ENCODE results near the gene ZNF609. TPM values are rescaled to one million over a fixed set of nuclear protein-coding genes. Genes with fewer than 3 reads are reported as not detected.

ZNF609 gene
- total and polyA plus RNA-seq, 2 experiments from 2014 or later, result 12.5 to 23.0 TPM

GRCh38 chr15:64702816-64703631 lies 242.6 kb downstream of the ZNF609 start:
- peaks cover 49% of the 10 kb centered on the region for H3K79me2 ChIP-seq
- WGBS (ENCODE audit: low lambda C conversion rate, missing lambda C conversion rate), result 2% methylated on average over 20 of the region's 62 CpGs
- peak; percentile 98 for DNase-seq (ENCODE audit: low spot score)

GRCh38 chr15:64703632-64703959 lies 243.2 kb downstream of the ZNF609 start:
- Histone ChIP-seq H3K4me3 (no peak overlapping the region), H3K9me3 (ENCODE audit: low read depth) (no peaks in the 10 kb centered on the region), H3K4me1 (ENCODE audit: insufficient read depth) (peaks cover 42% of the 10 kb centered on the region), H4K20me1 (ENCODE audit: insufficient read depth, poor library complexity, severe bottlenecking) (peaks cover under 1% of the 10 kb centered on the region), H3K79me2 (peaks cover 43% of the 10 kb centered on the region), H3K4me2 (peak overlapping the region; percentile 85), H3K36me3 (replicated peaks; ENCODE audit: insufficient read depth, low read depth) (no peaks in the 10 kb centered on the region), H2AFZ (peak overlapping the region; percentile 98), H3K9me2 (replicated peaks; ENCODE audit: insufficient read depth) (no peaks in the 10 kb centered on the region), H3K27ac (peak overlapping the region; percentile 88), H3K27me3 (no peaks in the 10 kb centered on the region)
- DNase-seq (ENCODE audit: low spot score), result no peak
- 54% methylated on average over 7 of the region's 7 CpGs for WGBS (ENCODE audit: low lambda C conversion rate, missing lambda C conversion rate)
- TF ChIP-seq, protein P1, sequence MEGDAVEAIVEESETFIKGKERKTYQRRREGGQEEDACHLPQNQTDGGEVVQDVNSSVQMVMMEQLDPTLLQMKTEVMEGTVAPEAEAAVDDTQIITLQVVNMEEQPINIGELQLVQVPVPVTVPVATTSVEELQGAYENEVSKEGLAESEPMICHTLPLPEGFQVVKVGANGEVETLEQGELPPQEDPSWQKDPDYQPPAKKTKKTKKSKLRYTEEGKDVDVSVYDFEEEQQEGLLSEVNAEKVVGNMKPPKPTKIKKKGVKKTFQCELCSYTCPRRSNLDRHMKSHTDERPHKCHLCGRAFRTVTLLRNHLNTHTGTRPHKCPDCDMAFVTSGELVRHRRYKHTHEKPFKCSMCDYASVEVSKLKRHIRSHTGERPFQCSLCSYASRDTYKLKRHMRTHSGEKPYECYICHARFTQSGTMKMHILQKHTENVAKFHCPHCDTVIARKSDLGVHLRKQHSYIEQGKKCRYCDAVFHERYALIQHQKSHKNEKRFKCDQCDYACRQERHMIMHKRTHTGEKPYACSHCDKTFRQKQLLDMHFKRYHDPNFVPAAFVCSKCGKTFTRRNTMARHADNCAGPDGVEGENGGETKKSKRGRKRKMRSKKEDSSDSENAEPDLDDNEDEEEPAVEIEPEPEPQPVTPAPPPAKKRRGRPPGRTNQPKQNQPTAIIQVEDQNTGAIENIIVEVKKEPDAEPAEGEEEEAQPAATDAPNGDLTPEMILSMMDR (IDR thresholded peaks at IDR 0.05; ENCODE audit: poor library complexity), result no peak
- TF ChIP-seq EZH2 (IDR thresholded peaks at IDR 0.05; ENCODE audit: borderline replicate concordance) (no peak), EZH2phosphoT487 (IDR thresholded peaks at IDR 0.05; ENCODE audit: low read depth, severe bottlenecking, unreplicated experiment) (no peak)

More at GRCh38 chr15:64702816-64703631, 242.6 kb downstream of the ZNF609 start:
- Histone ChIP-seq H3K27ac (peak overlapping the region; percentile 88), H3K4me1 (ENCODE audit: insufficient read depth) (peaks cover 47% of the 10 kb centered on the region), H3K9me2 (replicated peaks; ENCODE audit: insufficient read depth) (no peaks in the 10 kb centered on the region), H3K4me3 (peak overlapping the region; percentile 80), H2AFZ (peak overlapping the region; percentile 98), H3K27me3 (no peaks in the 10 kb centered on the region), H3K9me3 (ENCODE audit: low read depth) (no peaks in the 10 kb centered on the region), H3K36me3 (replicated peaks; ENCODE audit: insufficient read depth, low read depth) (no peaks in the 10 kb centered on the region), H4K20me1 (ENCODE audit: insufficient read depth, poor library complexity, severe bottlenecking) (peaks cover 6% of the 10 kb centered on the region), H3K4me2 (peak overlapping the region; percentile 95)
- TF ChIP-seq, protein P1 (IDR thresholded peaks at IDR 0.05; ENCODE audit: poor library complexity), result no peak
- TF ChIP-seq EZH2phosphoT487 (IDR thresholded peaks at IDR 0.05; ENCODE audit: low read depth, severe bottlenecking, unreplicated experiment) (no peak), EZH2 (IDR thresholded peaks at IDR 0.05; ENCODE audit: borderline replicate concordance) (no peak)

- H3K4me3 ChIP-seq, result no peak overlapping the region
- H2AFZ ChIP-seq, result no peak overlapping the region
- H3K9me3 ChIP-seq (ENCODE audit: low read depth), result no peaks in the 10 kb centered on the region
- no peak overlapping the region for H3K27ac ChIP-seq
- no peak for DNase-seq (ENCODE audit: low spot score)
- H3K9me2 ChIP-seq (replicated peaks; ENCODE audit: insufficient read depth), result no peaks in the 10 kb centered on the region
- no peaks in the 10 kb centered on the region for H3K36me3 ChIP-seq (replicated peaks; ENCODE audit: insufficient read depth, low read depth)
- H3K4me1 ChIP-seq (ENCODE audit: insufficient read depth), result peaks cover 28% of the 10 kb centered on the region
- H3K4me2 ChIP-seq, result no peak overlapping the region
- TF ChIP-seq EZH2 (IDR thresholded peaks at IDR 0.05; ENCODE audit: borderline replicate concordance) (no peak), EZH2phosphoT487 (IDR thresholded peaks at IDR 0.05; ENCODE audit: low read depth, severe bottlenecking, unreplicated experiment) (no peak)
- TF ChIP-seq, protein P1 (IDR thresholded peaks at IDR 0.05; ENCODE audit: poor library complexity), result no peak
- 87% methylated on average over 3 of the region's 3 CpGs for WGBS (ENCODE audit: low lambda C conversion rate, missing lambda C conversion rate)
- H3K27me3 ChIP-seq, result no peaks in the 10 kb centered on the region
- no peaks in the 10 kb centered on the region for H4K20me1 ChIP-seq (ENCODE audit: insufficient read depth, poor library complexity, severe bottlenecking)
- H3K79me2 ChIP-seq, result peaks cover 29% of the 10 kb centered on the region
These were observed 244.6 kb downstream of the ZNF609 start for GRCh38 chr15:64705006-64705405.
